GM10847 (cell line): ENCODE results near the gene IZUMO1R.

ENCODE experiments used
- POLR2A ChIP-seq: IDR thresholded peaks from 2 replicates; pipeline ENCODE4 v1.6.1; 2011; ENCODE audit not compliant: insufficient read length; ENCODE audit errors: extremely low read depth

The IZUMO1R gene

DNA sequence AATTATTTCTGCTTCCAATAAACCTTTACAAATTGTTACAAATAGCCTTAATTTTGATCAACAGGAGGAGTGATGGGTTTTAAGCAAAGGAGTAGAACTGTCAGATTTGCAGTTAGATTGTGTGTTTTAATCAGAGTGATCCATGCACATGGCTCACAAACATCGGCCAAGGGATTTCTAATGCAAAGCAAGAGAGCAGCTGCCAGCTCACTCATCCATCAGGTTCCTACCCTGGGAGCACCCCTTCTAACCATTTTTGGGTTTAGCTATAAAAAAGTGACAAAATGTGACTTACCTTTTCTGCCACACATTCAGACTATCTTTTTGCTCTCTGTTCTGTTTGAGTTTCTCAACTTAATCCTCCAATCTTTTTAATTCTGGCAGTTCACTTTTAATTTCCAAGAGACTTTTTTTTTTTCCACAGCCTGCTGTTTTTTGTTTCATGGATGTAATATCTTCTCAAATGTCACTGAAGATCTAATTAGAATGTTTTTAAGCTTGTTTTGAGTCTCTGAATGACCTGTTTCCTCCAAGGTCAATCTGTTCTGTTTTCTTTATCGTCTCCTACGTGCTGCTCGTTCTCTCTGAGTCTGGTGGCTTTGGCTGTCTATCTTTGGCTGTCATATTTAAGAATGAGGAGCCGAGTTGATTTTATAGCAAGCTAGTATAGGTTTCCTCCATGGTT lies 6.0 kb downstream of the IZUMO1R start:
- TF ChIP-seq POLR2A = no peak

DNA sequence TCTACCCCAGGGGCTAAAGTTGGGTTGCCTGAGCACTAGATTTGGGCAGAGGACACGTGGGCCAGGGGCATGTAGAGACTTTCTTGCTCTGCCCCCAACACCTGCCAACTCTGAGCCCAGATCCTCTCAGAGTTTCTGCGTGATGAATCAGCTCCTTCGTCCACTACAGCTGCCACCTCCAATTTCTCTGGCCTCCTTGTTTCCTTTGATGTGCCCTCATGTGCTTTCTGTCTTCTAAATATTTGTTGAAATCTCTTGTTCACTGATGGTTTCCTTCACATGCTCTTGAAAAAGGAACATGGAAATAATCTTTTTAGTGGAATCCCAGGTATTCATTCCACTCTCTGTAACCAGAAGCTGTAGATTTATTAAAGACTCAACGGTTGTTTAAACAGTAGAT lies 8.0 kb downstream of the IZUMO1R start:
- no peak for TF ChIP-seq POLR2A

DNA sequence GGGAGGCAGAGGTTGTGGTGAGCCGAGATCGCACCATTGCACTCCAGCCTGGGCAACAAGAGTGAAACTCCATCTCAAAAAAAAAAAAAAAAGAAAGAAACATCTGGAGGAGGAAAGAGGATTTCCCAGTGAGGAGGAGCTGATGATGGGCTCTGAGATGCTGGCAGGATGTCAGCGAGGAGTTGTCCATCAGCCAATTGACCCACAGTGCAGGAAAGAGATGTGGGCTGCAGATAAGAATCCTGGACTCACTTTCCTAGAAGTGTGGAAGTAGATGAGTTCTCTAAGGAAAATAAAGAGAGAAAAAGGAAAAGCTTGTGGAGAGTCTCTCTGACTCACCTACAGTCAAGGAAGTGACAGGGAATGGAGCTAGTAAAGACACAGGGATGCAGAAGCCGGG lies 9.7 kb downstream of the IZUMO1R start:
- no peak for TF ChIP-seq POLR2A

DNA sequence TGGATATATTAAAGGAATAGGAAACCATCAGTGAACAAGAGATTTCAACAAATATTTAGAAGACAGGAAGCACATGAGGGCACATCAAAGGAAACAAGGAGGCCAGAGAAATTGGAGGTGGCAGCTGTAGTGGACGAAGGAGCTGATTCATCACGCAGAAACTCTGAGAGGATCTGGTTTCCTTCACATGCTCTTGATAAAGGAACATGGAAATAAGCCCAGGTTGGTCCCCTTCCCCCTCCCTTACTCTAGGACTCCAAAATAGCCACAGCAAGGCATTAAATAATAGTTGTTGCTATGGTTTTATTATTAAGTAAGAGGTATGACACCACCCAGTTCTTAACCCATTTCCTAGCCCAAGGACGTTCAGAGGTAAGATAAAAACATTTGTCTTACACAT lies 11.3 kb downstream of the IZUMO1R start:
- TF ChIP-seq POLR2A = no peak

DNA sequence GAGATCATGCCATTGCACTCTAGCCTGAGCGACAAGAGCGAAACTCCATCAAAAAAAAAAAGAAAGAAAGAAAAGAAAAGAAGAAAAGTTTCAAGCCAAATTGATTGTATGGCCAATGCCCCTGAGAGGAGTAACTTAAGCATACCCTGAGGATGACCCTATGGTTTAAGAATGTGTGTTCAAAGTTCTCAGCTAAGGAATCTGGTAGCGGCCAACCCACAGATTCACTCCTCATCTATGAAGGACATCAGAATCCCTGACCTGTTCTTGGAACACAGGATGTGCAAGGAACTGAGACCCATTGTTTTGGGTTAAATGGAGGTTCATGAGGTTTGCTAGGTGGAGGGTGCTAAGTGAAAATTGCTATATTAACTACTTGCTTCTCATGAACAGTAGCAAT lies 18.1 kb downstream of the IZUMO1R start:
- TF ChIP-seq POLR2A = no peak

DNA sequence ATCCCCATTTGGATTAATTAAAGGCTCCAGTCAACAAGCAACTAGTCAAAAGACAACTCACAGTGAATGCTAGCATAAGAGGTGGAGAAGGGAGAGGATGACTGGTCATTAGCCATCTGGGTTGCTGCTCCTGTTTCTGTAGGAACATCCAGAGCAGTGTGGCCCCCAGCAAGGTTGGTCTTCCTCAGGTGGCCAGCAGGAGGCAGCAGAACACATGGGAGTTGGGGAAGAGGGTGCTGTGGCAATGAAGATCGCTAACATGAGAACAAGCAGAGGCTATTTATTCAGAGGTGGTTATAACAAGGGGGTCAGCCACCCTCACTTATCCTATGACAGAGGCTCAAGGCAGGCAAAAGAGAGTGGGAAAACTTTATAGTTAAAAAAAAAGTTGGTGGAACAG lies 21.3 kb downstream of the IZUMO1R start:
- TF ChIP-seq POLR2A = no peak

DNA sequence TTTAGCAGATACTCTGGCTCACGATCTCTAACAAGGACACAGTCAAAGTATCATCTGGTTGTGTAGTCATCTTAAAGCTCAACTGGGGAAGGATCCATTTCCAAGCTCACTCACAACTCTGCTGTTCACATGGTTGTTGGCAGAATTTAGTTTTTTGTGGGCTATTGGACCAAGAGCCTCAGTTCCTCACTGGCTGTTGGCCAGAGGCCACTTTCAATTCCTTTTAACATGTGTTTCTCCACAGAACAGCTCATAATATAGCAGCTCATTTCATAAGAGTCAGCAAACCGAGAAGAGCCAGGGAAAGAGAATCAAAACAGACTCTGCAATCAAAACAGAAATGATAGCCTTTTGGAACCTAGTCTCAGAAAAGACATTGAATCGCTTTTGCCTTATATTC lies 22.6 kb downstream of the IZUMO1R start:
- TF ChIP-seq POLR2A = no peak

DNA sequence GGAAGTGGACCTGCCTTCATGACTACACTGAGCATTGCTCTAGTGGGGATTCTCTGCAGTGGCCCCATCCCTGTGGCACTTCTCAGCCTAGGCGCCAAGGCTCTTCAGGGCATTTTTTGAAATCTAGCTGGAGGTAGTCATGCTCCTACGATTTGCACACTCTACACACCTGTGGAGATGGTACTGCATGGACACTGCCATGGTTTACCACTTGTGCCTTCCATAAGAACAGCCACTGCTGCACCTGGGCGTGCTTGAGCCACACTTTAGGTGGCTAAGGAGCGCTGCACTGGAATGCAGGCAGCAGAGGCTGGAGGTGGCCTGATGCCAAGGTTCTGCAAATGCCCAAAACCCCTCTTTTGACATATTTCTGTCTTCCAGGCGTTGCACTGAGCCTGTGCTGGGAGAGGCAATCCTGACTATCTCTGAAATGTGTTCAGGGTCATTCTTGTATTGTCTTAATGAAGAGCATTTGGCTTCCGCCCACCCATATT lies 24.3 kb downstream of the IZUMO1R start:
- no peak for TF ChIP-seq POLR2A

DNA sequence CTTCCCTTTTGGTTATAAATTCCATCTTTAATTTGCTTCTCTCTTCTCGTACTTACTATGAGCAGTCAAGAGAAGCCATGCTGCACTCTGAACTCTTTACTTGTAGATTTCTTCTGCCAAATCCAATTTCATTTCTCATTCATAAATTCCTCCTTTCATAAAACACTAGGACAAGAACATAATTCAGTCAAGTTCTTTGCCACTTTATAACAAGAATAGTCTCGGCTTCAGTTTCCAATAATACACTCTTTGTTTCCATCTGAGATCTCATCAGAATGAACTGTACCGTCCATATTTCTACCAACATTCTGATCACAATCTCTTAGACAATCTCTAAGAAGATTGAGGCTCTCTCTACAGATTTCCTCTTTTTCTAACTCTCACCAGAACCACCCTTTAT lies 25.1 kb downstream of the IZUMO1R start:
- no peak for TF ChIP-seq POLR2A

DNA sequence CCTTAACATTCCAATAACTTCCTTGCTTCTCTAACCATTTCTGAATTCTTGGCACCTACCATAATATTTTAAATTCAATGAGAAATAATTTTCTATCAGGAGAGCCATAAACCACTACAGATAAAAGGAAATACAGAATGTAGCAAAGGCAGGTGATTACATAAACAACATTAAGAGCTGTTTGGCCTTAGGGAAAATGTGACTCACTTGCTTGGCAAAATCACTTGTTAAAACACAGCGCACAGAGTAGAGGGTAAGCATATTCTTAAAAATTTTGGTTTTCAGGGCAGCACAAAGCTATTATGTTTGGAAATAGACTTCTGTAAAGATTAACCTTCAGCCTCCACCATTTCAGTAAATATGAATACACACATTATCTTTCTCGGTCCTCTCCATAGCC lies 26.4 kb downstream of the IZUMO1R start:
- TF ChIP-seq POLR2A = no peak

DNA sequence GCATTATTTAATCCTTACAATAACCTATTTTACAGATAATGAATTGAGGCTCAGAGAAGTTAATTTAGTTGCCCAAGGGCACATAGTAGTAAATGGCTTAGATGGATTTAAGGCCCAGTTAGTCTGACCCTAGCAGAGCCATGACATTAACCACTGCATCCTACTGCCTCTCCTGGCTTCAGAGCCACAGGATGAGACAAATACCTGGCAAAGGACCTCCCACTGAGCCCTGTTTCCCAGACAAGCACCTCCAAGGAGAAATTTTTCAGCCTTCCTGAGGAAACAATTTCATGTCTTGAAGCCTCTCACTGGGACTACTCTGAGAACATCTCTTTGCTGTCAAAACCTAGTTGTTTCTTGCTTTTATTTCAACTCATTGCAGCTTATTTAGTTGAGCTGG lies 28.4 kb downstream of the IZUMO1R start:
- no peak for TF ChIP-seq POLR2A

DNA sequence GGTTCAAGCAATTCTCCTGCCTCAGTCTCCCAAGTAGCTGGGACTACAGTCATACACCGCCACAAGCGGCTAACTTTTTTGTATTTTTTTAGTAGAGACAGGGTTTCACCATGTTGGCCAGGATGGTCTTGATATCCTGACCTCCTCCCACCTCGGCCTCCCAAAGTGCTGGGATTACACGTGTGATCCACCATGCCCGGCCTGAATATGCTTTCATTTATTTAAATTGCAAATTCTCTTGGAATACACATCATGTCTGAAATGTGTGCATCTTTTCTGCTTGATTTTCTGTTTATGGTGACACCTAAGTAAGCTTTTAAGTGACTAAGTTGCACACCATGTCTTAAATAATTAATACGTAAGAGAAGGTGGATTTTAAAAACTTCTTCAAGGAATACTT lies 31.7 kb downstream of the IZUMO1R start:
- TF ChIP-seq POLR2A = no peak

DNA sequence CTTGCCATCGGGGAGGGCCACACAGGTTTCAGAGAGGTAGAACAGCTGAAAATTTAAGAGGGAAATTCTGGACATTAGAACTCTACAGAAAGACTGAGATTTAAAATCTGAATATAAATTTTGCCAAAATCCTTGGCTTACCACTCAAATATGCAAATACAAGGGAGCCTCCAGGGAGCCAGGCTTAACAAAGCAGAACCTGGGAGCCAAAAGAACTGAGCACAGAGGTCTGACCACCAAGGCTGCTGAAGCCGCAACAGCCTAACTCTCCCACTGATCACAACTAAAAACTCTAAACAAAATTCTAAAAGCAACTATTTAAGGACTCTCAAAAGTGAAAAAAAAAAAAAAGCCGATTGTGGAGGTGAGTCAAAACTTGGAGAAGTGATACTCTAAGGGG lies 34.3 kb downstream of the IZUMO1R start:
- no peak for TF ChIP-seq POLR2A

DNA sequence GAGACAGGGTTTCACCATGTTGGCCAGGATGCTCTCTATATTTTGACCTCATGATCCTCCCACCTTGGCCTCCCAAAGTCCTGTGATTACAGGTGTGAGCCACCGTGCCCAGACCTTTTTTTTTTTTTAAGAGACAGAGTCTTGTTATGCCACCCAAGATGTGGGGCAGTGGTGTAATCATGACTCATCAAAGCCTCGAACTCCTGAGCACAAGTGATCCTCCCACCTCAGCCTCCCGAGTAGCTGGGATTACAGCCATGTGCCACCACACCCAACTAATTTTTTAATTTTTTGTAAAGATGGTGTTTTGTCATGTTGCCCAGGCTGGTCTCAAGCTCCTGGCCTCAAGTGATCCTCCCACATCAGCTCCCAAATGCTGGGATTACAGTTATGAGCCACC lies 37.9 kb downstream of the IZUMO1R start:
- no peak for TF ChIP-seq POLR2A

DNA sequence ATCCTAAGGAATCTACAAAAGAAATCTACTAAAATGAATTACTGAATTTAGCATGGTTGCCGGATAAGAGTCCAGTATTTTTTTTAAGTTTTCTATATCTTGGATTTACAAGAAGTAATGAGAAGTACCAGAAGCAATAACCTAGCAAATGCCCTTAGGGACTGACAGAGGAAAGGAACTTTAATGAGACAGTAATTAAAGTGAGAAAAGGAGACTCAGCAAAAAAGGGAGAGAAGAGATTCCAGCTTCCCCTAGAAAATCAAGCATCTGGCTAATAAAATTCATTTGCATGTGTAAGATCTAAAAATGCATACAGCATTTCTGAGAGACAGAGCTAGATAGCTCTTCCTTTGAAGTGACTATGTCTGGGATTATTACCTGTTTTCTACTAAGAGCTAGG lies 39.1 kb downstream of the IZUMO1R start:
- TF ChIP-seq POLR2A = no peak
